Stimulated activated CD8-positive, alpha-beta memory T cell treated with anti-CD3 and anti-CD28 coated beads, Interleukin-7, amount 100 ng/mL, for 4 hours (primary cell): ENCODE results near the gene MAJIN.

Source experiments
- DNase-seq, 2 donors: peaks; one replicate each; pipeline ENCODE4 v3.0.0-alpha.2; 2020; ENCODE audit warnings: low read depth in 2 of 2

Gene MAJIN

GRCh38 chr11:64893194-64894069, 78.5 kb downstream of the MAJIN start:
- no peak for DNase-seq

- no peak for DNase-seq
These were observed 79.1 kb downstream of the MAJIN start for GRCh38 chr11:64892838-64893193.

GRCh38 chr11:64892411-64892831, 79.5 kb downstream of the MAJIN start:
- no peak for DNase-seq

- DNase-seq: no peak
These were observed 80.0 kb downstream of the MAJIN start for GRCh38 chr11:64891880-64892279.

- DNase-seq: no peak
These were observed 80.6 kb downstream of the MAJIN start for GRCh38 chr11:64891215-64891848.

- no peak for DNase-seq
These were observed 81.4 kb downstream of the MAJIN start for GRCh38 chr11:64890522-64890939.

DNA sequence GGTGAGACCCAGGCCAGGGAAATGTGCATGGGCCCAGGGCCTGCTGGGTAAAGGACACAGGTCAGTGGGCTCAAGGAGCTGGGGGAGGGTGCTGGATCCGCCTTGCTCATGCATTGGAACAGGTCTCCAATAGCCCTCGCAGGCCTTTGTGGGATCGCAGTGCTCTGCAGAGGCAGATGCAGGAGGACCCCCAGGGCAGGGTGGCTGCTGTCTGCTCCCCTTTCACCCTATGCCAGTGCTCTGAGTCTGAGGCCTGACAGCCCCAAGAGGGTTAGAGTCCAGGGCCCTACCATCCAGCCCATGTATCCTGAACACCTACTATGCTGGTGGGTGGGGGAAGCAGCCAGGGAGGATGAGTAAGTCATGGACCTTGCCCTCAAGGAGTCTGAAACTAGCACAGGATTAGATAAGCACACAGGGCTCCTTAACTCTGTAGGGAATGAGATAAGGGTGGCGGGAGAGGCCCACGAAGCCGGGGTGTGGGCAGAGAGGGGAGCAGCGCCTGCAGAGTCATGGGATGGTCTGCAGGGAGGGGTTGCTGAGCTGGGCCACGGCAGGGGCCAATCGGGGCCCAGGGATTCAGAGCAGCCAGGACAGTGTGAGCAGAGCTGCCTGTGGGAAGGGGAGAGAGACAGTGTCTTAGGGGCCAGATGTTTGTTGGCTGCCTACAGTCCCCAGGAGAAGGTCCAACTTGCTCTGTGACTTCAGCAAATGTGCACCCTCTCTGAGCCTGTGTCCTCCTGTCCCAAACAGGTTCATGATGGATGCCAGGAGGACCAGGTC, 83.0 kb downstream of the MAJIN start:
- DNase-seq: no peak

- DNase-seq: no peak
These were observed 83.5 kb downstream of the MAJIN start for GRCh38 chr11:64888406-64888728.
